ENCODE results near the gene TRIM17. TPM values are rescaled to one million over a fixed set of nuclear protein-coding genes. Genes with fewer than 3 reads are reported as not detected.

TRIM17 gene
- total RNA-seq, 1 experiment from 2014 or later: not detected

DNA sequence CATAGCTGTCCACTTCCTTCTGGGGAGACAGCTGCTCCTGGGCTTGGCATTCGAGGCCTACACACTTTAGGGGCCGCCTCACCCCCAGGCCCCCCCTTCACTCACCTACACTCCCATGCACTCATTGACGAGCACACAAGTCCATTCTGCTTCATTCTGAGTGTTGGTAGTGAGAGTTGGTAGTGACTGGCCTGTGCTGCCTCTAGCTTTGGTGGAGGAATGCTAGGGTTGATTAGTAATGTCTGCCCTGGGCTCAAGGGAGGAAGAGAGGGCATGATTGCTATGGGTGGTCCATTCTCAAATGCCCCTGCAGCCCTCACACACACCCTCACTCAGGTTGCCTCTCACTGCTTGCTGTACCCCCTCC is 40.4 kb downstream of the TRIM17 start:
- Histone ChIP-seq H3K9ac (ENCODE audit: low read length) (no peak overlapping the region), H3K27me3 (ENCODE audit: insufficient read depth, low read length) (no peaks in the 10 kb centered on the region), H3K79me2 (ENCODE audit: insufficient read depth, low read length) (no peaks in the 10 kb centered on the region), H3K9me2 (ENCODE audit: insufficient read depth) (no peaks in the 10 kb centered on the region), H3K36me3 (ENCODE audit: control insufficient read depth in 1 of 2, insufficient read depth in 2 of 2, low read length in 2 of 2) (no peaks in the 10 kb centered on the region), H3K27ac (ENCODE audit: low read depth, low read length) (no peak overlapping the region), H3K4me2 (ENCODE audit: low read length) (no peak overlapping the region), H3K4me3 (replicated peaks in 1 of 2; ENCODE audit: low read depth in 1 of 2, low read length in 2 of 2) (no peak overlapping the region), H3K4me1 (ENCODE audit: control insufficient read depth in 1 of 2, insufficient read depth in 2 of 2, low read length in 2 of 2) (peaks cover 5 to 33% of the 10 kb centered on the region in 2 experiments), H2AFZ (ENCODE audit: low read depth, low read length, poor library complexity, severe bottlenecking) (no peak overlapping the region), H4K20me1 (ENCODE audit: insufficient read depth) (no peaks in the 10 kb centered on the region), H3K9me3 (ENCODE audit: control insufficient read depth in 1 of 2, insufficient read depth in 1 of 2, low read depth in 1 of 2, low read length in 2 of 2) (no peaks in the 10 kb centered on the region)
- no peak for TF ChIP-seq EZH2phosphoT487 (IDR thresholded peaks at IDR 0.05; ENCODE audit: borderline replicate concordance)
- no peak for TF ChIP-seq ELF1 (IDR thresholded peaks at IDR 0.05; ENCODE audit: borderline replicate concordance, low read depth)
- TF ChIP-seq, protein P1, sequence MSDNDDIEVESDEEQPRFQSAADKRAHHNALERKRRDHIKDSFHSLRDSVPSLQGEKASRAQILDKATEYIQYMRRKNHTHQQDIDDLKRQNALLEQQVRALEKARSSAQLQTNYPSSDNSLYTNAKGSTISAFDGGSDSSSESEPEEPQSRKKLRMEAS (IDR thresholded peaks at IDR 0.05): no peak
- no peak for TF ChIP-seq SIN3A (IDR thresholded peaks at IDR 0.05; ENCODE audit: low read depth)
- TF ChIP-seq ZFX (IDR thresholded peaks at IDR 0.05): no peak
- TF ChIP-seq, protein P2, sequence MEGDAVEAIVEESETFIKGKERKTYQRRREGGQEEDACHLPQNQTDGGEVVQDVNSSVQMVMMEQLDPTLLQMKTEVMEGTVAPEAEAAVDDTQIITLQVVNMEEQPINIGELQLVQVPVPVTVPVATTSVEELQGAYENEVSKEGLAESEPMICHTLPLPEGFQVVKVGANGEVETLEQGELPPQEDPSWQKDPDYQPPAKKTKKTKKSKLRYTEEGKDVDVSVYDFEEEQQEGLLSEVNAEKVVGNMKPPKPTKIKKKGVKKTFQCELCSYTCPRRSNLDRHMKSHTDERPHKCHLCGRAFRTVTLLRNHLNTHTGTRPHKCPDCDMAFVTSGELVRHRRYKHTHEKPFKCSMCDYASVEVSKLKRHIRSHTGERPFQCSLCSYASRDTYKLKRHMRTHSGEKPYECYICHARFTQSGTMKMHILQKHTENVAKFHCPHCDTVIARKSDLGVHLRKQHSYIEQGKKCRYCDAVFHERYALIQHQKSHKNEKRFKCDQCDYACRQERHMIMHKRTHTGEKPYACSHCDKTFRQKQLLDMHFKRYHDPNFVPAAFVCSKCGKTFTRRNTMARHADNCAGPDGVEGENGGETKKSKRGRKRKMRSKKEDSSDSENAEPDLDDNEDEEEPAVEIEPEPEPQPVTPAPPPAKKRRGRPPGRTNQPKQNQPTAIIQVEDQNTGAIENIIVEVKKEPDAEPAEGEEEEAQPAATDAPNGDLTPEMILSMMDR (IDR thresholded peaks at IDR 0.05 in 2 of 3, conservative IDR thresholded peaks at IDR 0.05 in 1 of 3; ENCODE audit: borderline replicate concordance in 1 of 3, insufficient read depth in 1 of 3, low read depth in 2 of 3, low read length in 2 of 3): no peak
- TF ChIP-seq YY1 (IDR thresholded peaks at IDR 0.05; ENCODE audit: extremely low read depth, insufficient replicate concordance, low read depth, low read length): no peak
- no peak for TF ChIP-seq SRF (IDR thresholded peaks at IDR 0.05; ENCODE audit: low read depth)
- TF ChIP-seq POLR2A (IDR thresholded peaks at IDR 0.05; ENCODE audit: borderline replicate concordance, extremely low read depth, insufficient read depth, insufficient read length): no peak
- no peak for TF ChIP-seq CEBPB (IDR thresholded peaks at IDR 0.05; ENCODE audit: low read depth)
- no peak for TF ChIP-seq EGR1 (IDR thresholded peaks at IDR 0.05; ENCODE audit: low read depth)
- no peak for TF ChIP-seq ZNF274 (IDR thresholded peaks at IDR 0.05; ENCODE audit: low read depth, low read length)
- no peak for TF ChIP-seq CBX3 (IDR thresholded peaks at IDR 0.05; ENCODE audit: low read depth)
- TF ChIP-seq, protein P3, sequence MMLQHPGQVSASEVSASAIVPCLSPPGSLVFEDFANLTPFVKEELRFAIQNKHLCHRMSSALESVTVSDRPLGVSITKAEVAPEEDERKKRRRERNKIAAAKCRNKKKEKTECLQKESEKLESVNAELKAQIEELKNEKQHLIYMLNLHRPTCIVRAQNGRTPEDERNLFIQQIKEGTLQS (IDR thresholded peaks at IDR 0.05): no peak
- ChIA-PET RAD21 (ENCODE audit: low non-redundant PET in 1 of 2, low total read pairs in 2 of 2, uncharacterized antibody in 2 of 2, unreplicated experiment in 2 of 2) (no interaction called here), POLR2A (no interaction called here), CTCF (no interaction called here)
- no peak for DNase-seq (ENCODE audit: low read depth, low spot score)
- no TSS peak for BruUV-seq (replicated peaks)
- no peak for ATAC-seq
- intact Hi-C loops (cut with micrococcal nuclease): no loop called here

All from HCT116 (cell line).